ENCODE results near the gene ZRANB1. TPM values are rescaled to one million over a fixed set of nuclear protein-coding genes. Genes with fewer than 3 reads are reported as not detected.
A peak's percentile ranks its signal among the peaks of the same experiment; 100 is the strongest.

The ZRANB1 gene
- total and polyA plus RNA-seq, 2 donors (not counting 1 experiment from before 2014, with no cell fraction given), result 26.5 to 39.3 TPM

- H3K79me2 ChIP-seq (ENCODE audit: control insufficient read depth, insufficient read depth, low read length), result peaks cover 15% of the 10 kb centered on the region
- peaks cover 32% of the 10 kb centered on the region for H3K4me1 ChIP-seq (ENCODE audit: control insufficient read depth, extremely low read depth, insufficient read depth, low read length)
- DNase-seq (ENCODE audit: low read depth in 2 of 2), result no peak
- TF ChIP-seq CTCF (conservative IDR thresholded peaks at IDR 0.05 in 1 of 2, IDR thresholded peaks at IDR 0.05 in 1 of 2; ENCODE audit: low read depth in 1 of 2, low read length in 2 of 2) (no peak), EZH2 (IDR thresholded peaks at IDR 0.05; ENCODE audit: low read length, missing control alignments) (no peak)
- no peak overlapping the region for H3K27ac ChIP-seq (ENCODE audit: insufficient read depth, low read length)
- peaks cover 37% of the 10 kb centered on the region for H3K36me3 ChIP-seq (ENCODE audit: control insufficient read depth, insufficient read depth, low read length)
- no peak overlapping the region for H3K4me3 ChIP-seq (replicated peaks in 1 of 4; ENCODE audit: control extremely low read depth in 1 of 4, insufficient read depth in 1 of 4, low read depth in 3 of 4, low read length in 4 of 4)
- H4K20me1 ChIP-seq (ENCODE audit: control insufficient read depth, extremely low read depth, insufficient read depth, low read length), result no peaks in the 10 kb centered on the region
- no peaks in the 10 kb centered on the region for H3K27me3 ChIP-seq (ENCODE audit: control insufficient read depth, insufficient read depth, low read length)
- no peak overlapping the region for H3K9ac ChIP-seq (ENCODE audit: insufficient read depth, low read length)
- no peaks in the 10 kb centered on the region for H3K9me3 ChIP-seq (ENCODE audit: control insufficient read depth, insufficient read depth, low read depth, low read length)
- H3K4me2 ChIP-seq (ENCODE audit: extremely low read depth, insufficient read depth, low read length), result no peak overlapping the region
- H2AFZ ChIP-seq (ENCODE audit: low read length), result no peak overlapping the region
Observed at GRCh38 chr10:124996854-124997215, 54.9 kb downstream of the ZRANB1 start.

GRCh38 chr10:124997306-124997705 lies 55.4 kb downstream of the ZRANB1 start:
- H4K20me1 ChIP-seq (ENCODE audit: control insufficient read depth, extremely low read depth, insufficient read depth, low read length), result no peaks in the 10 kb centered on the region
- peaks cover 15% of the 10 kb centered on the region for H3K79me2 ChIP-seq (ENCODE audit: control insufficient read depth, insufficient read depth, low read length)
- no peaks in the 10 kb centered on the region for H3K9me3 ChIP-seq (ENCODE audit: control insufficient read depth, insufficient read depth, low read depth, low read length)
- no peak overlapping the region for H3K4me2 ChIP-seq (ENCODE audit: extremely low read depth, insufficient read depth, low read length)
- H3K27ac ChIP-seq (ENCODE audit: insufficient read depth, low read length), result no peak overlapping the region
- H3K4me1 ChIP-seq (ENCODE audit: control insufficient read depth, extremely low read depth, insufficient read depth, low read length), result peaks cover 36% of the 10 kb centered on the region
- TF ChIP-seq EZH2 (IDR thresholded peaks at IDR 0.05; ENCODE audit: low read length, missing control alignments) (no peak), CTCF (conservative IDR thresholded peaks at IDR 0.05 in 1 of 2, IDR thresholded peaks at IDR 0.05 in 1 of 2; ENCODE audit: low read depth in 1 of 2, low read length in 2 of 2) (no peak)
- no peak overlapping the region for H2AFZ ChIP-seq (ENCODE audit: low read length)
- no peak overlapping the region for H3K4me3 ChIP-seq (replicated peaks in 1 of 4; ENCODE audit: control extremely low read depth in 1 of 4, insufficient read depth in 1 of 4, low read depth in 3 of 4, low read length in 4 of 4)
- H3K27me3 ChIP-seq (ENCODE audit: control insufficient read depth, insufficient read depth, low read length), result no peaks in the 10 kb centered on the region
- DNase-seq (ENCODE audit: low read depth in 2 of 2), result no peak
- no peak overlapping the region for H3K9ac ChIP-seq (ENCODE audit: insufficient read depth, low read length)
- H3K36me3 ChIP-seq (ENCODE audit: control insufficient read depth, insufficient read depth, low read length), result peaks cover 39% of the 10 kb centered on the region

DNA sequence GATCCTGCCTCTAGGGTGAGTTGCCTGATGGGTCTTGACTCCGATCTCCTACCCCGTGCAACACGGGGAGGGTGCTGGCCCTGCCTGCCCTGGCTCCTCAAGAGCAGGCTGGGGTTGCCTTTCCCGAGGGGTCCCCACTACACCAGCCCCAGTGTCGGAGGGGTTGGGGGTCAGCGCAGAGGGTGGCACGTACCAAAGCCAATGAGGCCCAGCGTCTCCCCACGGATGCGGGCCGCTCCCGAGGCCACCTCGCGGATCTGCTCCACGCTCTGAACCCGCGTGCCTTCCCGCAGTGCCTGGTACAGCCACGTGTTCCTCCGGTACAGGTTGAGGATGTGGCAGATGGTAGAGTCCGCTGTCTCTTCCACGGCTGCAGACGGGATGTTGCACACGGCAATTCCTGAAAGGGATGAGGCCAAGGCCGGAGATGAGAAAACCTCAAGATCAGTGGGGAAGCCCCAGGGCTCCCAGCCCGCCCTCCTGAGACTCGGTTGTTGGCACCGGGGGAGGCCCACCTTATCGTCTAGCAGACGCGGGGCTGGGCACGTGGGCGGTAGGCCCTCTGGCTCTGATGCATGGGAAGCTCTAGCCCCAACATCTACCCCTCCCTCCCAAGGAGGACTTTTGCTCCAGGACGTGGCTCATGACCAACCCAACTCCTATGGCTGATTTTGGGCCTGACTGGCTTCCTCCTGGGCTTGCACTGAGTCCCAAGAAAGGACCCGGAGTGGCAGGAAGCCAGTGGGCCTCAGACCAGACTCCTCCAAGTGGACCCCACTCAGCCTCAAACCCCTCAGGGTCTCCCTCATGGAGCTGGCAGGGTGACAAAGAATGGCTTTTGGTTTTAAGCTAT lies 56.1 kb downstream of the ZRANB1 start:
- Histone ChIP-seq H3K4me1 (ENCODE audit: control insufficient read depth, extremely low read depth, insufficient read depth, low read length) (peaks cover 40% of the 10 kb centered on the region), H3K27ac (ENCODE audit: insufficient read depth, low read length) (peak overlapping the region; percentile 78)

More for the DNA sequence above, 56.1 kb downstream of the ZRANB1 start:
- Histone ChIP-seq H2AFZ (ENCODE audit: low read length) (no peak overlapping the region), H3K27me3 (ENCODE audit: control insufficient read depth, insufficient read depth, low read length) (no peaks in the 10 kb centered on the region), H4K20me1 (ENCODE audit: control insufficient read depth, extremely low read depth, insufficient read depth, low read length) (no peaks in the 10 kb centered on the region), H3K36me3 (ENCODE audit: control insufficient read depth, insufficient read depth, low read length) (peaks cover 42% of the 10 kb centered on the region), H3K79me2 (ENCODE audit: control insufficient read depth, insufficient read depth, low read length) (peaks cover 18% of the 10 kb centered on the region), H3K9ac (ENCODE audit: insufficient read depth, low read length) (no peak overlapping the region), H3K4me3 (replicated peaks in 1 of 4; ENCODE audit: control extremely low read depth in 1 of 4, insufficient read depth in 1 of 4, low read depth in 3 of 4, low read length in 4 of 4) (no peak overlapping the region), H3K4me2 (ENCODE audit: extremely low read depth, insufficient read depth, low read length) (no peak overlapping the region), H3K9me3 (ENCODE audit: control insufficient read depth, insufficient read depth, low read depth, low read length) (no peaks in the 10 kb centered on the region)
- no peak for TF ChIP-seq CTCF (conservative IDR thresholded peaks at IDR 0.05 in 1 of 2, IDR thresholded peaks at IDR 0.05 in 1 of 2; ENCODE audit: low read depth in 1 of 2, low read length in 2 of 2)
- no peak for TF ChIP-seq EZH2 (IDR thresholded peaks at IDR 0.05; ENCODE audit: low read length, missing control alignments)
- DNase-seq (ENCODE audit: low read depth in 2 of 2), result no peak

Measured in fibroblast of lung (primary cell).